Measurements from ENCODE around the gene IQCC.

GRCh38 chr1:32181065-32181464 is 24.4 kb upstream of the IQCC start:
- no peak for TF ChIP-seq CTCF (conservative IDR thresholded peaks at IDR 0.05)
- TF ChIP-seq EZH2 (IDR thresholded peaks at IDR 0.05; ENCODE audit: low read depth): no peak

All from PC-9 (cell line).